Activated naive CD4-positive, alpha-beta T cell treated with anti-CD3 and anti-CD28 coated beads, Interleukin-2, amount 50 U/mL, for 16 hours (primary cell): ENCODE measurements around the gene DENND2A.
"Not testable (repeated sequence)": the region's sequence is repeated elsewhere in the genome, so short reads cannot be mapped to it uniquely, and the experiment has no call there.

ENCODE experiments used
- DNase-seq: peaks from one replicate; pipeline ENCODE4 v3.0.0-alpha.2; 2020

The DENND2A gene

GRCh38 chr7:140640727-140641523, at the start of gene DENND2A:
DENND2A (minus strand) TSS chr7:140640813; CDS start chr7:140602397, 38,416 bp downstream.
- peak; percentile 17 for DNase-seq

GRCh38 chr7:140689199-140690152, 48.9 kb upstream of the DENND2A start:
- DNase-seq = no peak

GRCh38 chr7:140688341-140688740, 47.7 kb upstream of the DENND2A start:
- no peak for DNase-seq

- no peak for DNase-seq
These were observed 46.3 kb upstream of the DENND2A start for GRCh38 chr7:140686921-140687320.

GRCh38 chr7:140685407-140686087, 44.9 kb upstream of the DENND2A start:
- no peak for DNase-seq

GRCh38 chr7:140684066-140684950, 43.7 kb upstream of the DENND2A start:
- no peak for DNase-seq

GRCh38 chr7:140683657-140684056, 43.0 kb upstream of the DENND2A start:
- no peak for DNase-seq

GRCh38 chr7:140681766-140682165, 41.2 kb upstream of the DENND2A start:
- no peak for DNase-seq

GRCh38 chr7:140680886-140681285, 40.3 kb upstream of the DENND2A start:
- no peak for DNase-seq

- no peak for DNase-seq
These were observed 38.6 kb upstream of the DENND2A start for GRCh38 chr7:140679186-140679585.

- DNase-seq = no peak
These were observed 38.2 kb upstream of the DENND2A start for GRCh38 chr7:140678816-140679130.

GRCh38 chr7:140678081-140678815, 37.6 kb upstream of the DENND2A start:
- DNase-seq = no peak

- no peak for DNase-seq
These were observed 36.9 kb upstream of the DENND2A start for GRCh38 chr7:140677496-140677895.

- not testable (repeated sequence) for DNase-seq
These were observed 36.3 kb upstream of the DENND2A start for GRCh38 chr7:140676956-140677355.

- DNase-seq = no peak
These were observed 35.7 kb upstream of the DENND2A start for GRCh38 chr7:140676306-140676705.

- DNase-seq = no peak
These were observed 35.1 kb upstream of the DENND2A start for GRCh38 chr7:140675726-140676125.

GRCh38 chr7:140674899-140675701, 34.5 kb upstream of the DENND2A start:
- no peak for DNase-seq

GRCh38 chr7:140674356-140674800, 33.8 kb upstream of the DENND2A start:
- no peak for DNase-seq

- no peak for DNase-seq
These were observed 33.2 kb upstream of the DENND2A start for GRCh38 chr7:140673774-140674155.

GRCh38 chr7:140673063-140673773, 32.6 kb upstream of the DENND2A start:
- DNase-seq = peak; percentile 64
